ENCODE measurements around the gene CORO6. TPM values are rescaled to one million over a fixed set of nuclear protein-coding genes. Genes with fewer than 3 reads are reported as not detected.

CORO6 gene
- total and polyA plus RNA-seq, 2 of the 13 experiments (the other 11 are each of a cell fraction or from before 2014, with no cell fraction given) = 0.42 to 0.82 TPM

DNA sequence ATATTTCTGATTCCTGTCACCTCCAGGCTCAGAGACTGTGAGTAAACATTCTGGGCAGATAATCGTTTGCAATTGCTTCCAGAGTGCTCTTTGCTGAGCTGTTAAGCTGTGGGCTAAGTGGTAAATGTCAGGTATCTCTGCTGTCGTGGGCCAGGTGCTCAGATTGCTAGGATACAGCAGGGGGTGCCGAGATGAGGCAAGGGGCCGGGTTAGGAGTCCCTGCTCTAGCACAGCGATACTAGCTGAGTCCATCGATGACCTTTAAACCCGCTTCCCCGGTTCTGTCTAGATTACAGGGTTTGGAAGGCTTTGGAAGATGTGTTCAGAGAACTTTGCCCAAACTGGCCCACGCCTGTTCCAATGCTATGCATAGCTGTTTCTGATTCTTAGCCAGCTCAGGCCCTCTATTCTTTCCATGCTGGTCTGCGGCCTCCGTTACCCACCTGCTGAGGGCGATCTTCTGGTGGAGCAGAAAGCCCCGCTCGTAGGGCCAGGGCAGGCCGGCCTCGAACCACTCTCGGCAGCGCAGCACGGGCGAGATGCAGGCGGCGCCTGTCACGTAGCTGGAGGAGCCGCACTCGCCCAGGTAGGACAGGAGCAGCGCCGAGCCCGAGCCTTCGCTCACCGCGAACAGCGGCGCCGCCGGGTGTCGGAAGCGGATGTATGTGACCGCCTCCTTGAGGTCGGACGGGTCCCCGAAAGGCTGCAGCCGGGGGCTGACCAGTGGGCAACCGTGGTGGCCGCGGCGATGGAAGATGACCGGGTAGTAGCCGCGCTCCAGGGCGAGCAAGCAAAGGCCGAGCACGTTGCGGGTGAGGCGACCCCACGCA lies 56.9 kb downstream of the CORO6 start (continued):
- TF ChIP-seq ZFYVE20 (CRISPR knock-in tag; IDR thresholded peaks at IDR 0.05; ENCODE audit: borderline replicate concordance, low read depth) (no peak), ARNT2 (CRISPR knock-in tag; IDR thresholded peaks at IDR 0.05; ENCODE audit: low read depth) (peak; percentile 58; the same call in 1 of the 2 replicates), SOX13 (IDR thresholded peaks at IDR 0.05) (no peak), SOX13 (CRISPR knock-in tag; conservative IDR thresholded peaks at IDR 0.05 in 1 of 2, IDR thresholded peaks at IDR 0.05 in 1 of 2) (peak in 1 of 2 experiments; percentile 20; a peak in 1 of 4 replicates), TRAFD1 (CRISPR knock-in tag; IDR thresholded peaks at IDR 0.05; ENCODE audit: borderline replicate concordance) (no peak), CBX1 (IDR thresholded peaks at IDR 0.05; ENCODE audit: low read depth) (no peak), KMT2A (CRISPR knock-in tag; IDR thresholded peaks at IDR 0.05) (peak; percentile 45; the same call in 1 of the 2 replicates), ZNF264 (CRISPR knock-in tag; IDR thresholded peaks at IDR 0.05) (0 out of 2 replicates have a peak, but pooled peaks have one; percentile 24), ZNF772 (CRISPR knock-in tag; IDR thresholded peaks at IDR 0.05) (peak; percentile 49; the same call in 1 of the 2 replicates), ZFP90 (CRISPR knock-in tag; IDR thresholded peaks at IDR 0.05; ENCODE audit: borderline replicate concordance) (peak; percentile 61; the same call in 1 of the 2 replicates), ZNF644 (CRISPR knock-in tag; IDR thresholded peaks at IDR 0.05; ENCODE audit: low read depth) (no peak), KDM3A (CRISPR knock-in tag; IDR thresholded peaks at IDR 0.05; ENCODE audit: low read depth) (no peak), ZNF776 (CRISPR knock-in tag; IDR thresholded peaks at IDR 0.05) (peak; percentile 48; the same call in 1 of the 2 replicates), ZNF207 (IDR thresholded peaks at IDR 0.05; ENCODE audit: borderline replicate concordance) (no peak), ZFP41 (CRISPR knock-in tag; IDR thresholded peaks at IDR 0.05; ENCODE audit: borderline replicate concordance) (peak; percentile 72; the same call in 1 of the 2 replicates), ZNF564 (CRISPR knock-in tag; IDR thresholded peaks at IDR 0.05) (peak; percentile 32; the same call in 1 of the 2 replicates), TCF7L2 (IDR thresholded peaks at IDR 0.05; ENCODE audit: low read depth, low read length) (no peak), ZNF768 (CRISPR knock-in tag; IDR thresholded peaks at IDR 0.05) (0 out of 2 replicates have a peak, but pooled peaks have one; percentile 12), HNRNPL (IDR thresholded peaks at IDR 0.05; ENCODE audit: low read depth, low read length) (0 out of 2 replicates have a peak, but pooled peaks have one; percentile 11), NFE2L2 (IDR thresholded peaks at IDR 0.05; ENCODE audit: low read length) (no peak), ZNF20 (CRISPR knock-in tag; IDR thresholded peaks at IDR 0.05) (0 out of 2 replicates have a peak, but pooled peaks have one; percentile 88), CEBPB (IDR thresholded peaks at IDR 0.05; ENCODE audit: borderline replicate concordance, low read depth, low read length) (no peak)
- TF ChIP-seq, protein P1, sequence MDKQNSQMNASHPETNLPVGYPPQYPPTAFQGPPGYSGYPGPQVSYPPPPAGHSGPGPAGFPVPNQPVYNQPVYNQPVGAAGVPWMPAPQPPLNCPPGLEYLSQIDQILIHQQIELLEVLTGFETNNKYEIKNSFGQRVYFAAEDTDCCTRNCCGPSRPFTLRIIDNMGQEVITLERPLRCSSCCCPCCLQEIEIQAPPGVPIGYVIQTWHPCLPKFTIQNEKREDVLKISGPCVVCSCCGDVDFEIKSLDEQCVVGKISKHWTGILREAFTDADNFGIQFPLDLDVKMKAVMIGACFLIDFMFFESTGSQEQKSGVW (CRISPR knock-in tag; IDR thresholded peaks at IDR 0.05; ENCODE audit: borderline replicate concordance) = no peak
